ENCODE measurements around the gene FANCF.

- no peak for TF ChIP-seq CTCF (IDR thresholded peaks at IDR 0.05; ENCODE audit: poor library complexity)
- TF ChIP-seq EZH2 (IDR thresholded peaks at IDR 0.05; ENCODE audit: borderline replicate concordance), result no peak
Measured at GRCh38 chr11:22617868-22618267, 7.8 kb downstream of the FANCF start.

Measured in hepatocyte (in vitro differentiated cells).